Upper lobe of left lung (tissue), 4 donors: ENCODE results near the gene KATNB1.

ENCODE experiments used
- POLR2A ChIP-seq, 4 donors: fragments of 450-650 bp; IDR thresholded peaks; one replicate each; pipeline ENCODE4 v1.5.1; 2016 to 2017; ENCODE audit warnings: antibody characterized with exemption in 4 of 4, mild to moderate bottlenecking in 2 of 4
- TF ChIP-seq, protein P1 (sequence below), 6 experiments: fragments of 450-650 bp in 4 of 6; fragments of 200-600 bp in 2 of 6; sonication (generic) in 2 of 6; IDR thresholded peaks; one replicate each; pipeline ENCODE4 v1.5.1; 2016 to 2019; ENCODE audit warnings: antibody characterized with exemption in 6 of 6

DNA sequence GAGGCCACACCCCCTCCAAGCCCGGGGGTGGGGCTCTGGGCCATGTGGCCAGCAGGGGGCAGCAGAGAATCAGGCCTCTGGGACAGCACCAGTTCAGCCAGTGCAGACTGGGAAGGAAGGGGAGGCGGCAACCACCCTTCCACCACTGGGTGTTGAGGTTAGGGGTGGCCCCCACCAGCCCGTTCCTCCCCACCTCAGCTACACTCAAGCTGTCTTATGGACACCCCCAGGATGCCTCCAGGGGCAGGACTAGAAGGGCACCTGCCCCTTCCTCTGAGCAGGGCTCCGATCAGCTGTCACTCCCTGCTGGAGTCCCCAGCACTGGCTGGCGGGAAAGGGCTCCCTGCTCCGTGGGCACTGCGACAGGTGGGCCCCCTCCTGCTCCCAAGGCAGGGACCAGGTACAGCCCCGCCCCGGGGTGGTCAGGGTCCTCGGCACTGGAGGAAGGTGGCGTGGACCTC is 21.8 kb downstream of the KATNB1 start:
- TF ChIP-seq, protein P1, sequence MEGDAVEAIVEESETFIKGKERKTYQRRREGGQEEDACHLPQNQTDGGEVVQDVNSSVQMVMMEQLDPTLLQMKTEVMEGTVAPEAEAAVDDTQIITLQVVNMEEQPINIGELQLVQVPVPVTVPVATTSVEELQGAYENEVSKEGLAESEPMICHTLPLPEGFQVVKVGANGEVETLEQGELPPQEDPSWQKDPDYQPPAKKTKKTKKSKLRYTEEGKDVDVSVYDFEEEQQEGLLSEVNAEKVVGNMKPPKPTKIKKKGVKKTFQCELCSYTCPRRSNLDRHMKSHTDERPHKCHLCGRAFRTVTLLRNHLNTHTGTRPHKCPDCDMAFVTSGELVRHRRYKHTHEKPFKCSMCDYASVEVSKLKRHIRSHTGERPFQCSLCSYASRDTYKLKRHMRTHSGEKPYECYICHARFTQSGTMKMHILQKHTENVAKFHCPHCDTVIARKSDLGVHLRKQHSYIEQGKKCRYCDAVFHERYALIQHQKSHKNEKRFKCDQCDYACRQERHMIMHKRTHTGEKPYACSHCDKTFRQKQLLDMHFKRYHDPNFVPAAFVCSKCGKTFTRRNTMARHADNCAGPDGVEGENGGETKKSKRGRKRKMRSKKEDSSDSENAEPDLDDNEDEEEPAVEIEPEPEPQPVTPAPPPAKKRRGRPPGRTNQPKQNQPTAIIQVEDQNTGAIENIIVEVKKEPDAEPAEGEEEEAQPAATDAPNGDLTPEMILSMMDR (IDR thresholded peaks at IDR 0.05): peak; percentile 95 to 98 (median 97)
- no peak for TF ChIP-seq POLR2A (IDR thresholded peaks at IDR 0.05)
